ENCODE results near the gene CYP26A1.

Gene CYP26A1

DNA sequence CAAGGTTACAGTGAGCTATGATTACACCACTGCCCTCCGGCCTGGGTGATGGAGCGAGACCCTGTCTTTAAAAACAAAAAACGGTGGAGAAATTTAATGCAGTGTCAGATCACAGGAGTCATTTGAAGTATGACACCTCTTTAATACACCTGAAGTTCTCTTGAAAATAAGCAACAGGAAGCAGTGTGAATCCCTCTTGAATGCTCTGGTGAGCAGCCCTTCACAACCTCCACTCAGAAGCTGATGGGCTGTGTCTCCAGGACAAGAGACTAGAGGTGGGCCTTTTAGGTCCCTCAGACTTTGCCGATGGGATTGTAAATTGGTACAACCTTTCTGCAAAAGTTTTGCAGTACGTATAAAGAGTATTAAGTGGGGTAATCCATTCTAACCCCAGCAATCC is 50.1 kb downstream of the CYP26A1 start:
- no peak for DNase-seq (ENCODE audit: low spot score)

DNA sequence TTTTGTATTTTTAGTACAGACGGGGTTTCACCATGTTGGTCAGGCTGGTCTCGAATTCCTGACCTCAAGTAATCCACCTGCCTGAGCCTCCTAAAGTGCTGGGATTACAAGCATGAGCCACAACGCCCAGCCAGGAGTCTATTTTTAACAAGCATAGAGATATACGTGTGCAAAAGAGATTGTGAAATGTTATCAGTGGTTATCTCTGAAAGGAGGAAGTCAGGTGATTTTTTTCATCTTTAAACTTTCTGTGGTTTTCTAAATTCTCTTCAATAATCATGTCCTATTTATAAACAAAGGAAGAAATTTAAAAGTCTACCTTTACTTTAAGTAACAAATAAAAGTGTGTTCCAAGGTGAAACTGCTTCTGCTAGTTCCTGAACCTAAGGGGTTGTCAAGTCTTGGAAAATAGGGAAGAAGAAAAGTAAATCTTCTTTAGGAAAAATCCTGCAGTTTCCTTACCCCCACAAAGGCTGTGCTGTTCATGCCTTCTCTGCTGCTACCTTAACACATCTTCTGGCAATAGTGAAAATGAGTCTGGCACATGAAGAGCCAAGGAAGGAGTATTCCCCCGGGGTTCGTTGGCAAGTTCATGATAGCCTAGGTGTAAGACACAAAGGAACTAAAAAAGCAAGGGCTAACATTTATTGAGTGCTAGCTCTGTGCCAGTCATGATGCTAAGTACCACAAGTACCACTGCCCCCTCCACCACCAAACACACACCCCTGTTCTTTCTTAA is 51.1 kb downstream of the CYP26A1 start:
- no peak for DNase-seq (ENCODE audit: low spot score)

- no peak for DNase-seq (ENCODE audit: low spot score)
Measured at GRCh38 chr10:93125966-93126365, 52.3 kb downstream of the CYP26A1 start.

DNA sequence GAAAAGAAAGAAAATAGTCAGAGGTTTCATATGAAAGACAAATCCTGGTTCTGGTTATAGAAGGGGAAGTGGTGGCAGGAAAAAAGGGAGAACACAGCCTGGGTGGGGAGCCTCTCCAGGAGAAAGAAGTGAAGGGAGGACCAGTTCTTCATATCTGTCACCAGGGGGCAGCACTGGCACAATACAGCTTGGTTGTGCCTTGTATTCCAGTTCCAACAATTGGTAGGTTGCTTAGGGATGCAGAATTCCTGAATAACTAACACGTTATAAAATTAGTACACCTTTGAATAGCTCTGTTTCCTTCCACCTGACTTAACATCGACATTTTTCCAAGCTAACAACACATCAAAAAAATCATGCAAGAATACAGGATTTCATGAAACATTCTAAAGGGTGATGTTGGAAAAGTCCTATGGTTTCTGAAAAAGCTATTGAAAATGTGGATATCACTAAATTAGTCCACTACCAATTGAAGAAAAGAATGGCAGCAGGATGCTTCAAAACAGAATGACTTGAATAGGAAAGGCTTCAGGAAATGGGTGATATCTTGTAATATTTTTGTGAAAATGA is 52.9 kb downstream of the CYP26A1 start:
- DNase-seq (ENCODE audit: low spot score) = no peak

All from RKO (cell line).